DND-41 (cell line): ENCODE results near the gene SLC5A1.
"Not testable (repeated sequence)": the region's sequence is repeated elsewhere in the genome, so short reads cannot be mapped to it uniquely, and the experiment has no call there.

Experiments
- CTCF ChIP-seq: IDR thresholded peaks from 2 replicates; pipeline ENCODE4 v1.5.1; 2012; ENCODE audit warnings: borderline replicate concordance, low read length, moderate library complexity, mild to moderate bottlenecking; ENCODE audit not compliant: poor library complexity, severe bottlenecking; ENCODE audit errors: extremely low read depth
- EZH2 ChIP-seq: IDR thresholded peaks from 3 replicates; pipeline ENCODE4 v1.6.1; 2012; ENCODE audit warnings: borderline replicate concordance, low read depth, mild to moderate bottlenecking, moderate library complexity, low read length, inconsistent platforms; ENCODE audit not compliant: severe bottlenecking

DNA sequence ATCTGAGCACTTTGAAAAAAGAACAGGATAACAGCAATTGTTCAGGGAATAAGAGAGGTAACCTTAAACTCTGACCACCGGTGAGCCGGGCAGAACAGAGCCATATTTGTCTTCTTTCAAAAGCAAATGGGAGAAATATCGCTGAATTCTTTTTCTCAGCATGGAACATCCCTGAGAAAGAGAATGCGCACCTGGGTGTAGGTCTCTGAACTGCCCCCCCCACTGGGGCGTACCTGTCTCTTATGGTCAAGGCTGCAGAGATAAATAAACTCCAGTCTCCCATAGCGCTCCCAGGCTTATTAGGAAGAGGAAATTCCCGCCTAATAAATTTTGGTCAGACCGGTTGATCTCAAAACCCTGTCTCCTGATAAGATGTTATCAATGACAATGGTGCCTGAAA, 104.1 kb downstream of the SLC5A1 start:
- TF ChIP-seq CTCF, EZH2: not testable (repeated sequence)
